ENCODE data around the gene TNFAIP8. TPM values are rescaled to one million over a fixed set of nuclear protein-coding genes. Genes with fewer than 3 reads are reported as not detected.

TNFAIP8 gene
- total RNA-seq, 1 donor from 2014 or later = 34.4 TPM

DNA sequence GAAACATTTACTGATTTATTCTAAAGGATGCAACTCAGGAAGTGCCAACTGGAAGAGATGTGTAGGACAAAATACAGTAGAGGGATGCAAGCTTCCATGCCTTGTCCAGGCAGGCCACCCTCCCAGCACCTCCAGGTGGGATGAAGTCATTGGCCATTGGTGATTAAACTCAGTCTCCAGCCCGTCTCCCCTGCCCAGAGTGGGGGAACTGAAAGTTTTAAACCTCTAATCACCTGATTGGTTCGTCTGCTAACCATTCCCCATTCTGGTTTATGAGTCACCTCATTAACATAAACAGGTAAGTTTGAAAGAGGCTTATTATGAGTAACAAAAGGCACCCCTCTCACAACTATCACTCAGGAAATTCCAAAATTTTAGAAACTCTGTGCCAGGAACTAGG lies 8.1 kb downstream of the TNFAIP8 start:
- intact Hi-C loops (cut with DNase I) = no loop called here
- no peak for DNase-seq (ENCODE audit: extremely low spot score in 2 of 2)
- Histone ChIP-seq H3K9me3 (no peaks in the 10 kb centered on the region), H3K4me1 (peaks cover 71% of the 10 kb centered on the region), H3K27me3 (no peaks in the 10 kb centered on the region), H3K36me3 (no peaks in the 10 kb centered on the region), H3K4me3 (no peak overlapping the region), H3K27ac (no peak overlapping the region)
- TF ChIP-seq CTCF (IDR thresholded peaks at IDR 0.05) = no peak
- no peak for TF ChIP-seq POLR2AphosphoS5 (IDR thresholded peaks at IDR 0.05; ENCODE audit: insufficient read depth in 1 of 2, low read depth in 1 of 2)
- TF ChIP-seq POLR2A (IDR thresholded peaks at IDR 0.05) = no peak

GRCh38 chr5:119365847-119366539 lies 10.2 kb downstream of the TNFAIP8 start:
- Histone ChIP-seq H3K27me3 (no peaks in the 10 kb centered on the region), H3K27ac (peak overlapping the region; percentile 13), H3K4me3 (no peak overlapping the region), H3K4me1 (peaks cover 71% of the 10 kb centered on the region), H3K36me3 (no peaks in the 10 kb centered on the region), H3K9me3 (no peaks in the 10 kb centered on the region)
- no peak for DNase-seq (ENCODE audit: extremely low spot score in 2 of 2)
- no peak for TF ChIP-seq CTCF (IDR thresholded peaks at IDR 0.05)
- TF ChIP-seq POLR2AphosphoS5 (IDR thresholded peaks at IDR 0.05; ENCODE audit: insufficient read depth in 1 of 2, low read depth in 1 of 2) = no peak
- TF ChIP-seq POLR2A (IDR thresholded peaks at IDR 0.05) = no peak
- intact Hi-C loops (cut with DNase I) = no loop called here

DNA sequence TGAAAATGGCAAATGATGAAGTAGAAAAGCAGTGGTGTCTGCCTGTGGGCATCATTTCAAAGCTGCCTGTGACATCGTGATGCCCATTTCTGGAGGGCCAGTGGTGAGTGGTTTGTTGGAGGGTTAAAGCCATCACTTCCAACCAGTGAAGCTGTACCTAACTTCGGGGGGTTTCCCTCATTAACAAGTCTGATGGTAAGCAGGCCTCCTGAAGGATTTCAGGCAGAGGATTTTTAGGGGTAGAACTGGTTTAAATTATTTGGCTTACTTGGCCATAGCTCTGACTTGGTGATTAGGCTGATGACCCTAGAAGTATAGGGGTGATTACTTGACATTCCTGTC lies 10.7 kb downstream of the TNFAIP8 start:
- peaks cover 68% of the 10 kb centered on the region for H3K4me1 ChIP-seq
- H3K27ac ChIP-seq = peak overlapping the region; percentile 13
- H3K27me3 ChIP-seq = no peaks in the 10 kb centered on the region
- intact Hi-C loops (cut with DNase I) = no loop called here
- no peak for TF ChIP-seq POLR2AphosphoS5 (IDR thresholded peaks at IDR 0.05; ENCODE audit: insufficient read depth in 1 of 2, low read depth in 1 of 2)
- no peak for TF ChIP-seq POLR2A (IDR thresholded peaks at IDR 0.05)
- TF ChIP-seq CTCF (IDR thresholded peaks at IDR 0.05) = no peak
- DNase-seq (ENCODE audit: extremely low spot score in 2 of 2) = no peak
- H3K36me3 ChIP-seq = no peaks in the 10 kb centered on the region
- H3K4me3 ChIP-seq = no peak overlapping the region
- no peaks in the 10 kb centered on the region for H3K9me3 ChIP-seq

- intact Hi-C loops (cut with DNase I) = no loop called here
- no peaks in the 10 kb centered on the region for H3K27me3 ChIP-seq
- no peak for DNase-seq (ENCODE audit: extremely low spot score in 2 of 2)
- H3K27ac ChIP-seq = peak overlapping the region; percentile 17
- TF ChIP-seq POLR2AphosphoS5 (IDR thresholded peaks at IDR 0.05; ENCODE audit: insufficient read depth in 1 of 2, low read depth in 1 of 2) = no peak
- TF ChIP-seq CTCF (IDR thresholded peaks at IDR 0.05) = no peak
- no peak for TF ChIP-seq POLR2A (IDR thresholded peaks at IDR 0.05)
- peaks cover 63% of the 10 kb centered on the region for H3K4me1 ChIP-seq
- no peak overlapping the region for H3K4me3 ChIP-seq
- H3K9me3 ChIP-seq = no peaks in the 10 kb centered on the region
- H3K36me3 ChIP-seq = no peaks in the 10 kb centered on the region
These were observed 11.9 kb downstream of the TNFAIP8 start for GRCh38 chr5:119367502-119368237.

DNA sequence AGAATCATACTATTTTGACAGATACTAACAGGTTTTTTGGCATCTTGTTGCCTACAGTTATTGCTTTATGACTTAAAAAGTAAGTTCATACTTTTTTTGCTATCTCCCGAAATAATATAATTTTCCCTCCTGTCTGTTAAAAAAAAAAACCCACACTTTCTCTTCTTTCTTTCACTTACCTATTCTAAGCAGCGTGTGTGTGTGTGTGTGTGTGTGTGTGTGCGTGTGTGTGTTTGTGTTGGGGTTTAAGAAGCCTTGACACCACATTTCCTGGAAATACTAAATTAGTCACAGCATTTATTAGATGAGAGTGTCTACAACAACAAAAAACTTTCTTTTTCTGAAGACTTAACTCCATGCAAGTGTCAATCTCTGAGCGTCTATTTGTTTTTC lies 12.4 kb downstream of the TNFAIP8 start:
- intact Hi-C loops (cut with DNase I) = no loop called here
- Histone ChIP-seq H3K36me3 (no peaks in the 10 kb centered on the region), H3K27me3 (no peaks in the 10 kb centered on the region), H3K4me1 (peaks cover 63% of the 10 kb centered on the region), H3K9me3 (no peaks in the 10 kb centered on the region), H3K27ac (peak overlapping the region; percentile 17), H3K4me3 (no peak overlapping the region)
- TF ChIP-seq CTCF (IDR thresholded peaks at IDR 0.05) = no peak
- no peak for TF ChIP-seq POLR2A (IDR thresholded peaks at IDR 0.05)
- no peak for TF ChIP-seq POLR2AphosphoS5 (IDR thresholded peaks at IDR 0.05; ENCODE audit: insufficient read depth in 1 of 2, low read depth in 1 of 2)
- DNase-seq (ENCODE audit: extremely low spot score in 2 of 2) = no peak

All from vagina (tissue), 2 donors.